Fibroblast of the aortic adventitia (primary cell): Measurements from ENCODE around the gene CCDC74A. TPM values are rescaled to one million over a fixed set of nuclear protein-coding genes. Genes with fewer than 3 reads are reported as not detected.
A peak's percentile ranks its signal among the peaks of the same experiment; 100 is the strongest.
"Not testable (repeated sequence)": the region's sequence is repeated elsewhere in the genome, so short reads cannot be mapped to it uniquely, and the experiment has no call there.

Source experiments
- DNase-seq: peaks from one replicate; pipeline ENCODE4 v3.0.0-alpha.2; 2010; ENCODE audit warnings: low read depth
- H3K4me3 ChIP-seq: 2 replicates; pipeline ENCODE4 v1.5.1; 2011; ENCODE audit warnings: low read depth, mild to moderate bottlenecking, control low read depth, low read length, moderate library complexity
- CTCF ChIP-seq: IDR thresholded peaks from 2 replicates; pipeline ENCODE4 v1.5.1; 2011; ENCODE audit warnings: mild to moderate bottlenecking, low read length, control low read depth, inconsistent platforms; ENCODE audit not compliant: insufficient read depth
- total RNA-seq: library from RNA; depleted of rRNA; stranded (reverse); fragments of >200 nt; gene quantifications from 2 replicates; pipeline ENCODE4 v1.2.3, GENCODE V29; 2012; ENCODE audit warnings: low replicate concordance

Gene CCDC74A
- total RNA-seq: 15.1 and 34.4 TPM in 2 replicates

- H3K4me3 ChIP-seq: peak within 1 kb of the TSS; percentile 58
- DNase-seq: peak; percentile 33
Measured at GRCh38 chr2:131527131-131528001, at the start of gene CCDC74A. Gene CCDC74A, plus strand, starts transcription at chr2:131527888. Its CDS starts 83 bp downstream, at chr2:131527971.

- H3K4me3 ChIP-seq, DNase-seq: not testable (repeated sequence)
Measured at GRCh38 chr2:131478074-131478849, 49.4 kb upstream of the CCDC74A start.

GRCh38 chr2:131478850-131479461, 48.7 kb upstream of the CCDC74A start:
- not testable (repeated sequence) for H3K4me3 ChIP-seq, DNase-seq

- DNase-seq, H3K4me3 ChIP-seq: not testable (repeated sequence)
Measured at GRCh38 chr2:131480351-131480750, 47.3 kb upstream of the CCDC74A start.

- H3K4me3 ChIP-seq, DNase-seq: not testable (repeated sequence)
Measured at GRCh38 chr2:131482506-131483155, 45.1 kb upstream of the CCDC74A start.

- not testable (repeated sequence) for H3K4me3 ChIP-seq, DNase-seq
Measured at GRCh38 chr2:131483981-131484820, 43.5 kb upstream of the CCDC74A start.

- H3K4me3 ChIP-seq, DNase-seq: not testable (repeated sequence)
Measured at GRCh38 chr2:131484906-131485460, 42.7 kb upstream of the CCDC74A start.

GRCh38 chr2:131486201-131486902, 41.3 kb upstream of the CCDC74A start:
- not testable (repeated sequence) for DNase-seq, H3K4me3 ChIP-seq

GRCh38 chr2:131488306-131489205, 39.1 kb upstream of the CCDC74A start:
- DNase-seq: no peak
- H3K4me3 ChIP-seq: no peak overlapping the region
- TF ChIP-seq CTCF: no peak

GRCh38 chr2:131490616-131491468, 36.8 kb upstream of the CCDC74A start:
- H3K4me3 ChIP-seq: peak overlapping the region; percentile 70
- DNase-seq: peak; percentile 37

- peak overlapping the region; percentile 70 for H3K4me3 ChIP-seq
- peak; percentile 7 for DNase-seq
Measured at GRCh38 chr2:131491469-131491836, 36.2 kb upstream of the CCDC74A start.

- H3K4me3 ChIP-seq: peak within 1 kb of the TSS; percentile 84
- DNase-seq: not testable (repeated sequence)
Measured at GRCh38 chr2:131492015-131492417, 35.7 kb upstream of the CCDC74A start, which contains the start of gene MZT2A. Gene MZT2A, minus strand, starts transcription at chr2:131492397. Its CDS starts 21 bp downstream, at chr2:131492376.
